Measurements from ENCODE around the gene GFER.

GFER gene

DNA sequence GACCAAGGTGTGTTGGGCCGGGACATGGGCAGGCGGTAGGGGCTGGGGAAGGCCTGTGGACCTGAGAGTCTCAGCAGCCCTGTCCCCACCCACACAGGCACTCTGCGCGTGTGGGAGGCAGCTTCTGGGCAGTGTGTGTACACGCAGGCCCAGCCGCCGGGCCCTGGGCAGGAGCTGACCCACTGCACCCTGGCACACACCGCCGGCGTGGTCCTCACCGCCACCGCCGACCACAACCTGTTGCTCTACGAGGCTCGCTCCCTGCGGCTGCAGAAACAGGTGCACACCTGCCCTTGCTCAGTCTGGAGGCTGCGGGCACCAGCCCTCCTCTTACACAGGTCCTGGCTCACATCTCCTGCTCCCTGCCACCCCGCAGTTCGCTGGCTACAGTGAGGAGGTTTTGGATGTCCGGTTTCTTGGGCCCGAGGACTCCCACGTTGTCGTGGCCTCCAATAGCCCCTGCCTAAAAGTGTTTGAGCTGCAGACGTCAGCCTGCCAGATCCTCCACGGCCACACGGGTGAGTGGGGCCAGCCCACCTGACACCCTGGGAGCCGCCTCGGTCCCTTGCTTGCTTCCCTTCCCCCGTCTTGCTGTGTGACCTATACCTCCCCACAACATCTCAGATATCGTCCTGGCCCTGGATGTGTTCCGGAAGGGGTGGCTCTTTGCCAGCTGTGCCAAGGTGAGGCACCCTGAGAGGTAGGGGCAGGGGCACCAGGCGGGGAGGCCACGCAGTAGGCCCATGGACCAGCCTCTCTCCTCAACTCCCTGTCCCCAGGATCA lies 8.4 kb upstream of the GFER start:
- no peak for DNase-seq

- no peak for DNase-seq
Observed at GRCh38 chr16:1976216-1976520, 7.8 kb upstream of the GFER start.

DNA sequence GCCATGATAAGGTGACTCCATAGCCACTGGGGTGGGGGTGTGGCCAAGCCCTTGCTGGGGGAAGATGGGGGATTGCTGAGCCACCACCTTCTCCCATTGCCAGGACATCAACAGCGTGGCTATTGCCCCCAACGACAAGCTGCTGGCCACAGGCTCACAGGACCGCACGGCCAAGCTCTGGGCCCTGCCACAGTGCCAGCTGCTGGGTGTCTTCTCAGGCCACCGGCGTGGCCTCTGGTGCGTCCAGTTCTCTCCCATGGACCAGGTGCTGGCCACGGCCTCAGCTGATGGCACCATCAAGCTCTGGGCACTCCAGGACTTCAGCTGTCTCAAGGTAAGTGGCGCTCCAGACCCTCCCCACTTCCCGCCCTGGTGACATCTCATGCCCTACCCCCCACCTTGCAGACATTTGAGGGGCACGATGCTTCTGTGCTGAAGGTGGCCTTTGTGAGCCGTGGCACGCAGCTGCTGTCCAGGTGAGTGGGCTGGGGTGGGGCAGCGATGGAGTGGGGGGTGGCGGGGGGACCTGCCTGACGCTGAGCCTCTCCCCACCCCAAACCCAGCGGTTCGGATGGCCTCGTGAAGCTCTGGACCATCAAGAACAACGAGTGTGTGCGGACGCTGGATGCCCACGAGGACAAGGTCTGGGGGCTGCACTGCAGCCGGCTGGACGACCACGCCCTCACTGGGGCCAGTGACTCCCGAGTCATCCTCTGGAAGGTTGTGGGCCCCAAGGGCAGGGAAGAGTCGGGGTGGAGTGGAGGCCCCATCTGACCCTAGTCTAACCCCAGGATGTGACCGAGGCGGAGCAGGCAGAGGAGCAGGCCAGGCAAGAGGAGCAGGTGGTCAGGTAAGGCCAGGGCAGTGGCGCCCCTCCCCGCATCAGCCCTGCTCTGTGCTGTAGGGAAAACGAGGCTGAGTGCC lies 6.8 kb upstream of the GFER start:
- DNase-seq = no peak

GRCh38 chr16:1977875-1978268 lies 6.1 kb upstream of the GFER start:
- DNase-seq = no peak

GRCh38 chr16:1978476-1979120 lies 5.4 kb upstream of the GFER start:
- DNase-seq = no peak

GRCh38 chr16:1979271-1980029 lies 4.5 kb upstream of the GFER start:
- DNase-seq = no peak

DNA sequence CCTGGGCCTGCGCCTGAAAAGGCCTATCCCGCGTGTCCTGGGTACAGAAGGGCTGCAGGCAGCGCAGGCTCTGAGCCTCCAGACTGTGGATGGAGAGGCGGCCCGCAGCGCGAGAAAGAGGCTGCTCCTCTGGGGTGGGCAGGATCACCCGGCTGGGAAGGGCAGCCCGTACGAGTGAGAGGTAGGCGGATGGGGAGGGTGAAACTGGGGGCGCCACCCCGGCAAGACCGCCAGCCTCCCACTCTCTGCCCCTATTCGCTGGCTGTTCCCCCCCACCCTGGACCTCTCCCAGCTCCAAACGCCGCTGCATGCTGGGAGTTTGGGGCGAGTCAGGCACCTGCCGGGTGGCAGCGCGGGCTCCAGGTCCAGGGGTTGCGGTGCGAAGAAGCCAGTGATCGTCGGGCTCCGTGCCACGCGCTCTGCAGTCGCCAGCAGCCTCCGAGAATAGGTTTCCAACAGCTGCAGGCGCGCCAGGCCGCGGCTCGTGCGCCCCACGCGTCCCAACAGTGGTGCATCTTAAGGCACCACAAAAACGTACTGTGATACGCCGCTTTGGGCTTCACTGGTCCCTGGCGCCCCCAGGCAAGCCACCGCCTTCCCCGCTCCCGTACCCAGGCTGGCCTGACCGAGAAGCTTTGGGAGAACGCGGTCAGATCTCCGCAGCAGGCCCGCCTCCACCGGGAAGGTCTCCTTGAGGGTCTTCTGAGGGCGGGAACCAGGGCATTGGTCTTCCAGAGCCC lies 3.8 kb upstream of the GFER start:
- DNase-seq = no peak

DNA sequence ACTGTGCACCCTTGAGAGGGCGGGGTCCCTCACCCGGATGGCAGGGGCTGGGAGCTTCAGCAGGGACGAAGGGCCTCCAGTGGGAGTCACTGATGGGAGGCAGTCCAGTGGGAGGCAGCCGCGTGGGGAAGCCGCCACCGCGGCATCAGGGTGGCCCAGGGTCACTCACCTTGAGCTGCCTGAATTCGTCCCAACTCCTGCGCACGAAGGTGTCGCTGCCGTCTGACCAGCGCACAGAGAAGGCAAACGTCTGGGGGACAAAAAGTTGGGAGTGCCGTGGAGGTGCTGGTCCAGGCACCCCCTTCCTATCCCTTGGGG lies 3.3 kb upstream of the GFER start:
- DNase-seq = no peak

GRCh38 chr16:1981398-1981836 lies 2.6 kb upstream of the GFER start, which contains the start of gene NOXO1:
NOXO1 (minus strand) TSS chr16:1981469; CDS start chr16:1981179, 290 bp downstream.
- no peak for DNase-seq

DNA sequence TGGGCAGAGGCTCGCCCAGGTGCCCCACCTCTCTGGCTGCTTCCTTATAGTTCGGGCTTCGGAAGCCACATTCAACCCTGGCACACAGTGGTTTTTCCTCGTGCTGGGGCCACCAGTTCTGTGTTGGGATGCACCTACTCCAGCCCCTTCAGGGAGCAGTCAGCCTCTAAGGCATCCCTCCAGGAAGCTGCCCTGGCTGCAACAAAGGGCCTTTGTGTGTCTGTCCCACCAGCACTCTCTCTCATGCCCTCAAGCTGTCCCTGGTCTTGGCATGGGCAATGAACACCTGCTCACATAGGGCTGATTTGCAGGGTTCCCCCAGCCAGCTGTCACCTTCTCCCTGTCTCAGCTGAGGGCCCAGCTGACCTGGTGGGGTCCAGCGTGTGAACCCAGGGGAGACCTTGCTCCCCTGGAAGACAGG lies 2.0 kb upstream of the GFER start:
- no peak for DNase-seq

GRCh38 chr16:1982991-1983543 lies 926 bp upstream of the GFER start:
- no peak for DNase-seq

GRCh38 chr16:1984347-1985225 lies 593 bp downstream of the GFER start:
- no peak for DNase-seq

DNA sequence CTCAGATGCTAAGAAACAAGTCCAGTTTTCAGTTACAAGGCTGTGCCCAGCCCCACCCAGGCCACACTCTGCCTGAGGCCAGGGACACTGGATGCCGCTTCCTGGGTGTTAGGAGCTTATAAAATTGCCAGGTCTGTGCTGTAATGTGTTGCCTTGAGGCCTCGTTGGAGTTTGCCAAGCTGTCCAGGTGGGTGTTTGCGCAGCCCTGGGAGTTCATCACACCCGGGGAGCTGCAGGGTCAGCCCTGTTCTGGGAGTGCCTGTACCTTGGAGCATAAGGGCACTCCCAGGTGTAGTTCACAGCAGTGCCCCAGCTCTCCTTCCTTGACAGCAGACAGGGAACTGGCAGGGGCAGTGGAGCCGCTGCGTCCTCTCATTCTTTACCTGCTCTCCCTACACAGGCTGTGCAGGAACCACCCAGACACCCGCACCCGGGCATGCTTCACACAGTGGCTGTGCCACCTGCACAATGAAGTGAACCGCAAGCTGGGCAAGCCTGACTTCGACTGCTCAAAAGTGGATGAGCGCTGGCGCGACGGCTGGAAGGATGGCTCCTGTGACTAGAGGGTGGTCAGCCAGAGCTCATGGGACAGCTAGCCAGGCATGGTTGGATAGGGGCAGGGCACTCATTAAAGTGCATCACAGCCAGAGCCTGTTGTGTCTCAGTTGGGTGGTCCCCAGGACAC lies 1.6 kb downstream of the GFER start:
- DNase-seq = no peak

- no peak for DNase-seq
Observed at GRCh38 chr16:1987198-1987597, 3.2 kb downstream of the GFER start.

DNA sequence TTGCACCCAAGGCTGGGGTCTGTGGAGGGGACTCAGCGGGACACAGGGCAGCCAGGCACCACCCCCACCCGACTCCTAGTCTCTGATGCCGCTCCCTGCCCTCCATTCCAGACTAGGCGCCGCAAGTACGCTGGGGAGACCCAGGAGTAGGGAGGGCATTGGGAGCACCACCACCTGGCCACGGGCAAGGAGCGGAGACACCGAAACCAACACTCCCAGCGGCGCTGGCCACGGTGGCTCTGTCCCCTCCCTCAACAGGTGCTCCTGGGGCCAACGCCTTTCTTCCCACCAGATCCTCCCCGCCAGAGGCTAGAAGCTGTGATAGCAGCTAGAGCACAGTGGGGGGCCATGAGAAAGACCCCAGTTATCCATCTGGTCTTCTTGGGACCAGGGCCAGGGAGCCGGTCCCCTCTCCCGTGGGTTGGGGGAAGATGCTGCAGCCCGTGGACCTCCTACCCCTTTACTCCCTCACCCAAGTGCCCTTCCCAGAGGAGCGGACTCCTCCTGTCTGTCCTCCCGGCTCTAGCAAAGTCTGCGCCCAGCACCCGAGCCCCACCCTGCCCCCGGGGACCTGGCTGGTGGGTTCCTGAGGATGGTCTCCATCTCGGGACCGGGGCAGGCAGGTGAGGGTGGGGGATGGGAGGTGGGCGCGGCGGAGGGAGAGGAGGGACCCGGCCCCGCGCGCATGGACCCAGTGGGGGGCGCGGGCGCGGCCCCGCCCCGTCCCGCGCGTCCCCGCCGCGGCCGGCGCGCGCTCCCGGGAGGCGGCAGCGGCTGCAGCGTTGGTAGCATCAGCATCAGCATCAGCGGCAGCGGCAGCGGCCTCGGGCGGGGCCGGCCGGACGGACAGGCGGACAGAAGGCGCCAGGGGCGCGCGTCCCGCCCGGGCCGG lies 5.5 kb downstream of the GFER start, which contains the start of gene SYNGR3:
Gene SYNGR3 (plus strand): TSS at position 762 of the 892 bp plus-strand sequence. CDS start 133 bp downstream, outside the sequence.
- no peak for DNase-seq

DNA sequence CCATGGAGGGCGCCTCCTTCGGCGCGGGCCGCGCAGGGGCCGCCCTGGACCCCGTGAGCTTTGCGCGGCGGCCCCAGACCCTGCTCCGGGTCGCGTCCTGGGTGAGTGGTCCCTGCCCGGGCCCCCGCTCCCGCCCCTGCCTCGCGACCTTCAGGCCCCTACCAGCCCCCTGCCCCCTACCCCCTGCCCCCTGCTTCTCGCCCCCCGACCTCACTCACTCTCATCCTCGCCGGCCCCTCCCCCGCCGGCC lies 6.0 kb downstream of the GFER start:
- DNase-seq = no peak

GRCh38 chr16:1990351-1991134 lies 6.5 kb downstream of the GFER start:
- peak; percentile 46 for DNase-seq

GRCh38 chr16:1991135-1991551 lies 7.2 kb downstream of the GFER start:
- peak; percentile 57 for DNase-seq

DNA sequence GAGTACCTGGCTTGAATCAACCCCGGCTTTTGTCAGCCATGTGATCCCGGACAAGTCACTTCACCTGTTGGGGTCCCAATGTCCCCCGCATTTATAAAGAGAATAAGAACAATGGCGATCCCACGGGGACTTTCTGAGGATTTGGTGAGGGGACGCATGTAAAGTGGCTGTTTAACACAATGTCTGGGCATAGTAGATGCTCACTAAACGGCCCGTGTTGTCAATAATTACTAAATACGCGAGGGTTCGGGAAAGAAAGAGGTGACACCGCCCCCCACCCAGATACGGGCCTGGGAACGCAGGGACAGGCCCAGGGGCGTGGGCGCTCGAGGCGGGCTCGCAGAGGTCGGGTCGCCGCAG lies 7.6 kb downstream of the GFER start:
- DNase-seq = no peak

All from activated CD4-positive, alpha-beta T cell treated with anti-CD3 and anti-CD28 coated beads, Interleukin-2, amount 50 U/mL, for 16 hours (primary cell).